Small intestine (tissue), 7 donors: ENCODE measurements around the gene RNF157. TPM values are rescaled to one million over a fixed set of nuclear protein-coding genes. Genes with fewer than 3 reads are reported as not detected.

Experiments
- DNase-seq, 2 donors: peaks; one replicate each; pipeline versions ENCODE4 v3.0.0 to v3.0.0-alpha.2; 2013
- FAIRE-seq: peaks from 2 replicates; lab custom pipeline; 2012; peaks lifted over from hg19 to GRCh38; lab: Jason Lieb, UNC
- H3K27ac ChIP-seq, 3 donors: one replicate each; pipeline ENCODE4 v1.5.1; 2013; ENCODE audit warnings: low read length in 2 of 3, mild to moderate bottlenecking in 2 of 3, control low read depth in 1 of 3, inconsistent platforms in 1 of 3, low read depth in 1 of 3, moderate library complexity in 1 of 3
- H3K27me3 ChIP-seq, 3 donors: one replicate each; pipeline ENCODE4 v1.6.1; 2013; ENCODE audit warnings: low read length in 3 of 3, inconsistent platforms in 1 of 3; ENCODE audit not compliant: control insufficient read depth in 3 of 3, insufficient read depth in 3 of 3
- H3K36me3 ChIP-seq, 3 donors: one replicate each; pipeline ENCODE4 v1.6.1; 2013; ENCODE audit warnings: low read length in 3 of 3, inconsistent platforms in 1 of 3, low read depth in 1 of 3, mild to moderate bottlenecking in 1 of 3, moderate library complexity in 1 of 3; ENCODE audit not compliant: control insufficient read depth in 3 of 3, insufficient read depth in 2 of 3
- H3K4me1 ChIP-seq, 3 donors: one replicate each; pipeline ENCODE4 v1.6.1; 2013; ENCODE audit warnings: low read length in 2 of 3, inconsistent platforms in 1 of 3, low read depth in 1 of 3, mild to moderate bottlenecking in 1 of 3, moderate library complexity in 1 of 3; ENCODE audit not compliant: control insufficient read depth in 3 of 3, insufficient read depth in 2 of 3
- H3K4me3 ChIP-seq, 3 donors: one replicate each; pipeline ENCODE4 v1.5.1; 2013; ENCODE audit warnings: low read length in 3 of 3, control low read depth in 1 of 3, inconsistent platforms in 1 of 3, low read depth in 1 of 3, mild to moderate bottlenecking in 1 of 3, moderate library complexity in 1 of 3
- H3K9me3 ChIP-seq, 2 donors: one replicate each; pipeline ENCODE4 v1.6.1; 2013; ENCODE audit warnings: low read depth in 1 of 2, low read length in 1 of 2; ENCODE audit not compliant: control insufficient read depth in 2 of 2, insufficient read depth in 1 of 2
- WGBS, 3 donors: extraction: QIAGEN DNeasy Blood & Tissue Kit; methylation state at CpG; one replicate each; pipeline ENCODE4 v1.1.7; 2013; 5-methylcytosine and 5-hydroxymethylcytosine counted together
- polyA plus RNA-seq, 4 donors: library from polyadenylated mRNA; stranded (reverse) in 3 of 4; unstranded in 1 of 4; fragments of 200-250 nt in 3 of 4; fragments of 120-200 nt in 1 of 4; gene quantifications; one replicate each; pipeline versions ENCODE4 v1.2.1 to v1.2.3, GENCODE V29; 2013
- donor health status: healthy with polysubstance abuse.
- donor health status: control.
- donor health status: control.
- donor health status: Bipolar disorder and iron deficiency.
- donor health status: healthy.

The RNF157 gene
- polyA plus RNA-seq, 4 donors = 13.9 to 30.6 (median 21.6) TPM

DNA sequence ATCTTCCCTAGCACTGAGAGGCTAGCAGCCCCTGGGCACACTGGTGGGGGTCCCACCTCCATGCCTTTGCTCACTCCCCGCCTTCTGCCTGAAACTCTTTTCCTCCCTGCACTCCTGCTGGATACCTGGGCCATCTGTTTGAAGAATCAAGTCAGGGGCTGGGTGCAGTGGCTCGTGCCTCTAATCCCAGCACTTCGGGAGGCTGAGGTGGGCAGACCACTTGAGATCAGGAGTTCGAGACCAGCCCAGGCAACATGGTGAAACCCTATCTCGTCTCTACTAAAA is 115.0 kb downstream of the RNF157 start:
- H3K9me3 ChIP-seq = no peaks in the 10 kb centered on the region
- no peak for FAIRE-seq
- peaks cover 0 to 2% (median 0%) of the 10 kb centered on the region in 3 donors for H3K36me3 ChIP-seq
- H3K4me3 ChIP-seq = no peak overlapping the region
- H3K4me1 ChIP-seq = peaks cover 0 to 4% (median 0%) of the 10 kb centered on the region in 3 donors
- no peaks in the 10 kb centered on the region for H3K27me3 ChIP-seq
- H3K27ac ChIP-seq = no peak overlapping the region
- no peak for DNase-seq
- WGBS, 3 donors = 81 to 90% (median 85%) methylated on average over 5 of the region's 5 CpGs

- FAIRE-seq (no peak), DNase-seq (no peak)
- H3K4me3 ChIP-seq = no peak overlapping the region
- 84 to 89% (median 88%) methylated on average over 22 of the region's 22 CpGs for WGBS, 3 donors
- H3K36me3 ChIP-seq = peaks cover 0 to 2% (median 0%) of the 10 kb centered on the region in 3 donors
- no peaks in the 10 kb centered on the region for H3K27me3 ChIP-seq
- H3K27ac ChIP-seq = no peak overlapping the region
- no peaks in the 10 kb centered on the region for H3K9me3 ChIP-seq
- H3K4me1 ChIP-seq = peaks cover 0 to 4% (median 0%) of the 10 kb centered on the region in 3 donors
These were observed 115.5 kb downstream of the RNF157 start for GRCh38 chr17:76124582-76125390.

- FAIRE-seq (no peak), DNase-seq (no peak)
- Histone ChIP-seq H3K4me3 (no peak overlapping the region), H3K27me3 (no peaks in the 10 kb centered on the region), H3K36me3 (peaks cover 0 to 2% (median 0%) of the 10 kb centered on the region in 3 donors), H3K9me3 (no peaks in the 10 kb centered on the region), H3K27ac (no peak overlapping the region), H3K4me1 (peaks cover 0 to 4% (median 0%) of the 10 kb centered on the region in 3 donors)
- 68 to 79% (median 69%) methylated on average over 8 to 9 of the region's 9 CpGs for WGBS, 3 donors
These were observed 116.3 kb downstream of the RNF157 start for GRCh38 chr17:76123749-76124581.

- 80 to 90% (median 82%) methylated on average over 5 of the region's 5 CpGs for WGBS, 3 donors
- FAIRE-seq = no peak
- H3K4me3 ChIP-seq = no peak overlapping the region
These were observed 117.1 kb downstream of the RNF157 start for GRCh38 chr17:76123191-76123499.

GRCh38 chr17:76122431-76123190 is 117.7 kb downstream of the RNF157 start:
- Histone ChIP-seq H3K27ac (no peak overlapping the region), H3K4me1 (peaks cover 0 to 4% (median 0%) of the 10 kb centered on the region in 3 donors), H3K27me3 (no peaks in the 10 kb centered on the region), H3K4me3 (no peak overlapping the region), H3K9me3 (no peaks in the 10 kb centered on the region), H3K36me3 (peaks cover 0 to 2% (median 0%) of the 10 kb centered on the region in 3 donors)
- 88 to 94% (median 89%) methylated on average over 20 to 24 of the region's 24 CpGs for WGBS, 3 donors
- DNase-seq (no peak), FAIRE-seq (no peak)

More at GRCh38 chr17:76123191-76123499, 117.1 kb downstream of the RNF157 start:
- Histone ChIP-seq H3K4me1 (peaks cover 0 to 4% (median 0%) of the 10 kb centered on the region in 3 donors), H3K36me3 (peaks cover 0 to 2% (median 0%) of the 10 kb centered on the region in 3 donors), H3K9me3 (no peaks in the 10 kb centered on the region), H3K27ac (no peak overlapping the region), H3K27me3 (no peaks in the 10 kb centered on the region)
- no peak for DNase-seq

DNA sequence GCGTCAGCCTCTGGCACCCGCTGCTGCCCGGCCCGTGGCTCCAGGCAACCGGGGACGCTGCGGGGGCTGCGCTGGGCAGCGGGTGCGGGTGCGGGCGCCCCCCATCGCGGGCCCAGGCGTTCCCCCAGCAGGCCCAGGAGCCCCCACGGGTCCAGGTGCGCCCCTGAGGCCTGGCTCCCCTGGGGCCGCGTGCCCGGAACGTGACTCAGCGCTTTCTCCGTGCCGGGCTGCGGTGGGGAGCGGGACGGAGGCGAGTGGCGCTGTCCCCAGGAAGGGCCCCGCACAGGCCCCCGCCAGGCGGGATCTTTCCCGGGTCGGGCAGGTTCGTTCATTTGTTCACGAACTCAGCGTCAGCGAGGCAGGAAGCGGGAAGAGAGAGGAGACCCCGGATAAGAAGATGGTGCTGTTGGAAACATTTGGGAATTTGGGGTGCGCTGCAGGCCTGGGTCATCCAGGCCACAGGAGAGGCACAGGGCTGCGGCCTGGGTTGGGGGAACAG is 118.3 kb downstream of the RNF157 start:
- Histone ChIP-seq H3K36me3 (peaks cover 0 to 2% (median 0%) of the 10 kb centered on the region in 3 donors), H3K27me3 (no peaks in the 10 kb centered on the region), H3K4me3 (peak overlapping the region in 2 of 3 donors; percentile 26 to 37), H3K4me1 (peaks cover 0 to 4% (median 0%) of the 10 kb centered on the region in 3 donors), H3K27ac (no peak overlapping the region), H3K9me3 (no peaks in the 10 kb centered on the region)
- 36 to 57% (median 51%) methylated on average over 28 to 42 of the region's 42 CpGs for WGBS, 3 donors
- DNase-seq (no peak), FAIRE-seq (no peak)

DNA sequence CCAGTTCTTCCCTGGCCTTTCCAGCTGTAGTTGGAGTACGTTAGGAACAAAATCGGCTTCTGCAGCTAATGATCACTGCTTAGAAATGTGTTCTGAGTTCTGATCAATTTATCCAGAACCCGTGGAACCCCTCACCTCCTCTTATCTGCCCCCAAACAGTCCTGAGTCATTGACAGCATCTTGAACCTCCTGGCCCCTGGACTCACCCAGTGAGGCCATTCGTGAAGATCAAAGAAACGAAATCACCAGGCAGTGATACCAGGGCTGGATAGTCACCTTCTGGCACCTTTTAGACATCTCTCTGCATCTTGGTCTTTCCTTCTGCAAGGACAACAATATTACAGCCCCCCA is 119.7 kb downstream of the RNF157 start:
- no peaks in the 10 kb centered on the region for H3K9me3 ChIP-seq
- peaks cover 0 to 4% (median 0%) of the 10 kb centered on the region in 3 donors for H3K4me1 ChIP-seq
- no peaks in the 10 kb centered on the region for H3K27me3 ChIP-seq
- no peak overlapping the region for H3K27ac ChIP-seq
- DNase-seq = no peak
- no peak overlapping the region for H3K4me3 ChIP-seq
- no peak for FAIRE-seq
- 78 to 87% (median 81%) methylated on average over 5 of the region's 5 CpGs for WGBS, 3 donors
- peaks cover 0 to 2% (median 0%) of the 10 kb centered on the region in 3 donors for H3K36me3 ChIP-seq
